GM12892 (cell line): ENCODE measurements around the gene DAB2IP.

Source experiments
- POLR2A ChIP-seq: IDR thresholded peaks from 2 replicates; pipeline ENCODE4 v1.6.1; 2011; ENCODE audit warnings: low read depth, low read length, control low read depth
- TAF1 ChIP-seq: IDR thresholded peaks from 2 replicates; pipeline ENCODE4 v1.6.1; 2011; ENCODE audit warnings: low read depth, mild to moderate bottlenecking, control low read depth, low read length, borderline replicate concordance

DNA sequence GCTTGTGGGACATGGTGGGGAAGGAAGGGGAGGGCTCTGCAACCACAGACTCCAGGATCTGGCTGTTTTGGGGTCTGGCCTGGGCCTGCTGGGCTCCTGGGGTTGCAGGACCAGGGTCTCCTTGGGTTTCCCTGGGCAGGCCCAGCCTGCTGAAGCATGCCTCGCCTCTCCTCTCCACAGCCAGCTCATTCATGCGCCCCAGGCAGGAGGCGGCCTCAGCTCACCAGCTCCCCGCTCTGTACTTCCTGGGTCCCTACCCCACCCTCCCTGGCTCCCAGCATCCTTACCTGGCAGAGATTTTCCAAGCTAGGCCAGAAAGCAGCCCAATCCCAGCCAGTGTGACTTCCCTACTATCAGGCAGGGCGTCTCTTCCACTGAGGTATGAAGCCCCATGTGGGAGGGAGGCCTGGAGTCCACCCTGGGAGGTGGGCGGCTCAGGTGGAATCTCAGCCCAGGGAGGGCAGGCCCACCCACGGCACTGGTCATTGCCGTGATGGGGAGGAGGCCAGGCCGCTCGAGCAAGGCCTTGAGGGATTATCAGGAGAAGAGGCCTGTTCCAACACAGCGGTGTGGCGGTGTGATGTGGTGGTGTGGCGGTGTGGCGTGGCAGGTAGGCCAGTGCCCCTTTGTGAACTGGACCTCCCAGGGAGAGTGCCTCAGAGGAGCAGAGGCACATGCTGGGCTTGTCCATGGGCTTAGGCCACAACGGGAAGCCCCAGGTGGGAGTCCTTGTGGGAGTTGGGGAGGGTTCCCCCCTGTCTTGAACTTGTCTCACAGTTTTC is 103.4 kb downstream of the DAB2IP start:
- TF ChIP-seq TAF1 = no peak
- no peak for TF ChIP-seq POLR2A
